ENCODE results near the gene GIPC1.
A peak's percentile ranks its signal among the peaks of the same experiment; 100 is the strongest.

GIPC1 gene

DNA sequence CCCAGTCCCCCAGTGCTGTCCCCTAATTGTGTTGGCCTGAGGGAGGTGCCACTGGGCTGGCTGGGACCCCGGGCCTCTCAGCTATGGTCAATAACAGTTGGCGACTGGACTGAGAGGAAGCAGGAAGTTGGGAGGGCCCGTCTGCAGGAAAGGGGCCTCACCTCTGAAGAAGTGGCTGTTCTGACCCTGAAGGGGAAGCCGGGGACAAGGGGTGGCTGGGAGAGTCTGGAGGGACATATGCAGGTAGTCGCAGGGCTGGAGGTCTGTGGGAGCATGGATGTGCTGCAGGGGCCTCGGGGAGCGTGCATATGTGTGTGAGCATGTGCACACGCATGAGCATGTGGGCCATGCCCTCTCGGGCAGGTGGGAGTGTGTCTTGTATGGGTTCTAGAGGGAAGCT, 56.9 kb downstream of the GIPC1 start:
- no peak overlapping the region for H3K27ac ChIP-seq
- TF ChIP-seq, protein P1, sequence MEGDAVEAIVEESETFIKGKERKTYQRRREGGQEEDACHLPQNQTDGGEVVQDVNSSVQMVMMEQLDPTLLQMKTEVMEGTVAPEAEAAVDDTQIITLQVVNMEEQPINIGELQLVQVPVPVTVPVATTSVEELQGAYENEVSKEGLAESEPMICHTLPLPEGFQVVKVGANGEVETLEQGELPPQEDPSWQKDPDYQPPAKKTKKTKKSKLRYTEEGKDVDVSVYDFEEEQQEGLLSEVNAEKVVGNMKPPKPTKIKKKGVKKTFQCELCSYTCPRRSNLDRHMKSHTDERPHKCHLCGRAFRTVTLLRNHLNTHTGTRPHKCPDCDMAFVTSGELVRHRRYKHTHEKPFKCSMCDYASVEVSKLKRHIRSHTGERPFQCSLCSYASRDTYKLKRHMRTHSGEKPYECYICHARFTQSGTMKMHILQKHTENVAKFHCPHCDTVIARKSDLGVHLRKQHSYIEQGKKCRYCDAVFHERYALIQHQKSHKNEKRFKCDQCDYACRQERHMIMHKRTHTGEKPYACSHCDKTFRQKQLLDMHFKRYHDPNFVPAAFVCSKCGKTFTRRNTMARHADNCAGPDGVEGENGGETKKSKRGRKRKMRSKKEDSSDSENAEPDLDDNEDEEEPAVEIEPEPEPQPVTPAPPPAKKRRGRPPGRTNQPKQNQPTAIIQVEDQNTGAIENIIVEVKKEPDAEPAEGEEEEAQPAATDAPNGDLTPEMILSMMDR (IDR thresholded peaks at IDR 0.05) = no peak
- DNase-seq (ENCODE audit: low spot score) = no peak
- H3K4me3 ChIP-seq = no peak overlapping the region

DNA sequence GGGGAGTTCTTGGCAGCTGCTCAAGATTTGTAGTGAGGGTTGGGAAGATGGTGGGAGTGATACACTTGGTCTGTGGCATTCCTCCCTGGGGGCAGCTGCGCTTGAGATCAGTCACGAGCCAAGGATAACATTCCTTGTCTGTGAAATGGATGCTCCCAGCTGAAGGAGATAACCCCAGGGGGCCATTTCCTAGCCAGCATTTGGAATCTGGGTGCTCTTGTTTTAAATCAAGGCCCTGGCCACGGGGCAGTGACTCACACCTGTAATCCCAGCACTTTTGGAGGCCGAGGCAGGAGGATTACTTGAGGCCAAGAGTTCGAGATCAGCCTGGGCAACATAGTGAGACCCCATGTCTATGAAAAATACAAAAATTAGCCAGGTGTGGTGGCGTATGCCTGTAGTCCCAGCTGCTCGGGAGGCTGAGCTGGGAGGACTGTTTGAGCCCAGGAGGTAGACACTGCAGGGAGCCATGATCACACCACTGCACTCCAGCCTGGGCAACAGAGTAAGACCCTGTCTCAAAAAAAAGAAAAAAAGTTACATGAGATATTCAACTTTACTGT, 58.3 kb downstream of the GIPC1 start:
- Histone ChIP-seq H3K4me3 (no peak overlapping the region), H3K27ac (no peak overlapping the region)
- DNase-seq (ENCODE audit: low spot score) = no peak
- TF ChIP-seq, protein P1 (IDR thresholded peaks at IDR 0.05) = no peak

DNA sequence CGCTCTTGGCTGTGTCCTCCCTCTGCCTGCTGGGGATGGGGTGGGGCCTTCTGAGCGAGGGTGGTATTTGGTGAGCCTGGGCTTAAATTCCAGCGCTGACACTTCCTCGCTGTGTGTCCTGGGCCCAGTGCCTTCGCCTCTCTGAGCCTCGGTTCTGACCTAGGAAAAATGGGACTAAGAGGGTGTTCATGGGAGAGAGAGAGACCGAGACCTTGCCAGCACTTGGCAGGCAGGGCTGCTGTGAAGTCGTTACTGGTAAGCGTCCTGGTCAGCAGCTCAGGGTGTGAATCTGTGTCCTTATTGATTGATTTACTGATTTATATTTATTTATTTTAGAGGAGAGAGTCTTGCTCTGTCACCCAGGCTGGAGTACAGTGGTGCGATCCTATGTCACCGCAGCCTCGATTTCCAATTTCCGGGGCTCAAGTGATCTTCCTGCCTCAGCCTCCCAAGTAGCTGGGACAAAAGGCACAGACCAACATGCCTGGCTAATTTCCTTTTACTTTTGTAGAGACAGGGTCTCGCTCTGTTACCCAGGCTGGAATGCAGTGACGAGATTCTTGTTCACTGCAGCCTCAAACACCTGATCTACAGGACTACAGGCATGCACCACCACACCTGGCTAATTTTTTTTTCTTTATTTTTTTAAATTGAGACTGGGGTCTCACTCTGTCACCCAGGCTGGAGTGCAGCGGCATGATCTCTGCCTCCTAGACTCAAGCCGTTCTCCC, 60.4 kb downstream of the GIPC1 start:
- DNase-seq (ENCODE audit: low spot score) = no peak
- peak overlapping the region; percentile 79 for H3K4me3 ChIP-seq

DNA sequence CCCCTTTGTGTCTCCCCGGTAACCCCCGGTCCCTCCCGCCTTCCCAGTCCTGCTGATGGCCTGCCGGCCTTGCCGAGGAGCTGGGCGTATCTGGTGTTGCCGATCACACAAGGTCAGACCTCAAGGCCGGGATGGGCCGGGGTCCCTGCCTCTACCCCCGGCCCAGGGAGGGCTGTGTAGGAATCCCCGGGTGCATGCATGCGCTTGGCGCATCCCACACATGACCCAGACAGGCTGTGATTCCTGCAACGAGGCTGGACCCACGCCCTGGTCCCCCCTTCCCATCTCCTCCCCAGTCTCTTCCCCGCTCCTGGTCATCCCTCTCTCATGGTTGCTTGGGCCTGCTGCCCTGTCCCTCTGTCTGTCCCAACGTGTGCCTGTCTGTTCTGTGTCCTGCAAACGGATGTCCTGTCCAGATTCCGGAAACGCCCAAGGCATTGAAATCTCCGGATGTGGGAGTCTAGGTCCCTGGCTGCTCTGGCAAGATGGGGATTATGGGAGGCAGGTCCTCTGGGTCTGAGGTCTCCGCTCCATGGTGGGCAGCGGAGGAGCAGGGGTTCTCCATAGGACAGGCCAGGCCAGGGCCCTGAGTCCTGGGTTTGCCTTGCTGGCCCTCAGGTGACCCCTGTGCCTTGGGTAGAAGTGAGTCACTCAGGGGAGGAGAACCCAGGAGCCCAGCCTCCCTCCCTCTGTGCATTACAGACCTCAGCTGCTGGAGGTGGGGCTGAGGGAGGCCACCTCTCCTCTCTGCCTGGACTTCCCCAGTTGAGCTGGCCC, 61.2 kb downstream of the GIPC1 start:
- Histone ChIP-seq H3K4me3 (peak overlapping the region; percentile 79), H3K27ac (peak overlapping the region; percentile 66 to 89)
- TF ChIP-seq, protein P1 (IDR thresholded peaks at IDR 0.05) = no peak
- peak; percentile 88 for DNase-seq (ENCODE audit: low spot score)

More for the DNA sequence above, 60.4 kb downstream of the GIPC1 start:
- TF ChIP-seq, protein P1 (IDR thresholded peaks at IDR 0.05) = no peak
- peak overlapping the region; percentile 66 to 89 for H3K27ac ChIP-seq

DNA sequence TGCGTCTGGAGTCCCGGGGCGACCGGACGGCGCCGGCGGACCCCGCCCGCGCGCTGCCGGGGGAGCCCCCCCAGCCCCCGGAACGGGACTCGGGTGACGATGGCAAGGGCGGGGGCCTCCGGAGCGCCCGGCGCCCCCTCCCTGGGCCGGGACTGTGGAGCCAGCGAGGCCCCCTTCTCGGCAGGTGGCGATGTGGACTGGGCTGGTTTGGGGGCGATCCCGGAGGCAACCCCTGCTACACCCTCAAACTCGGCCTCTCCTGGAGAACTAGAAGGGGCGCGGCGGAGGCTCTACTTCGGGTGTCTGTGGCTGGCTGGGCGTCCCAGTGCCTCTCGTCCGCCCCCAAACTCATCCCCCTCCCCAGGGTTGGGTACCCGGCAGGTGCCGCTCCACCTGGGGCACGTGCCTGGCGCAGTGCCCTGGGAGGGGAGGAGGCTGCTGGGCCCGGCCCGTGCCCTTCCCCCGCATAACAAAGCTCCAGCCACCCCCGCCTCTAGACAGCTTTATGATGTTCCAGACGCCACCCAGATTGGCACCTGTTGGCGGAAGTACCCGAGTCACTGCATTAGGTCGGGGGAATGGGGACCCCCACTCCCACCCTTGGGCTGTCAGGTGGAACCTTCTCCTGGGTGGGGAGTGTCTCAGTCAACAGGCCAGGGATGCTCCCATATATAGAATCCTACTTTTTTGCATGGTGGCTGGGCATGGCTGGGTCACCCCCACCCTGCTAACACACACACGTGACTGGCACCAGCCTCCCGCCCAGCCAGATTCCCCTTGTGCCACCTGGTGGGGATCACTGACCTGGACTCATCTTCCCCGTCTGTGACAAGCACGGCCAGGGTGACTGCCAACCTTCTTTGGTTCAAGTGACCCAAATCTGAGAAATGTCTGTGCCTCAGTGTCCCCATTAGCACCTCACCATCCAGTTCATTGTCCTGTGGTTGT, 62.1 kb downstream of the GIPC1 start:
- TF ChIP-seq, protein P1 (IDR thresholded peaks at IDR 0.05) = no peak
- Histone ChIP-seq H3K4me3 (peak overlapping the region; percentile 79), H3K27ac (peak overlapping the region; percentile 66 to 89)
- DNase-seq (ENCODE audit: low spot score) = no peak

DNA sequence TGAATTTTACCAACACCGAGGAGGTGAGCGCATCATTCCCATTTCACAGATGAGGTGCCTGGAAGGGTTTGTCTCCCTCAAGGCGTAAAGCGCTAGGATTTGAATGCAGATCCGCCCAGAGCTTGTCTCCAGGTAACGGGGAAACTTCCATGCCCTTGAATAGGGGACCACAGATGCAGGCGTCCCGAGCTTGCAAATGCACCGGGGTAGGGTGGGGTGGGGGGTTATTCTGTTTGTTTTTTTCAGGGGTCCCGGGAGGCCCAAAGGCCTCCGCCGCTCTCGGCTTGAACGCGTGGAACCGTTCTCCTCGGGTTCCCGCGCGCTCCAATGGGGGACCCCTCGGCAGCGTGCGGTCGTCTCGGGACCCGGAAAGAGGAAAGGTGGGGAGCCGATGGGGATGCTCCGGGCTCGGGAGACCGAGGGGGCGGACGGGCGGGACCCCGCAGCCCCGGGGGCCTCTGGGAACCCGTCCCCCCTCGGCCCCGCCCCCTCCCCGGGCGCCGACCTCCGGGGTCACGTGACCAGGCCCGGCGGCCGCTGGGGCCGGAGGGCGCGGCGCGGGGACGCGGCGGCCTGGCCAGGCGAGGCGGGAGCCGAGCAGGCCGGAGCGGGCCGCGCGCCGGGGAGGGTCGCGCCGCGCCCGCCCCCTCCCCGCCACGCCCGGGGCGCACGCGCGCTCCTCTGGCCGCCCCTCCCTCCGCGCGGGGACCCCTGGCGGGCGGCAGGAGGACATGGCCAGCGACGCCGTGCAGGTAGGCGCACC, 63.0 kb downstream of the GIPC1 start, which contains the start of gene PKN1:
Gene PKN1 (plus strand): TSS at position 516 of the 763 bp plus-strand sequence. CDS start 216 bp downstream, at position 732.
- H3K4me3 ChIP-seq = peak within 1 kb of the TSS; percentile 79
- DNase-seq (ENCODE audit: low spot score) = no peak
- TF ChIP-seq, protein P1 (IDR thresholded peaks at IDR 0.05) = no peak
- peak within 1 kb of the TSS; percentile 66 to 89 for H3K27ac ChIP-seq
